ENCODE measurements around the gene UNC79. TPM values are rescaled to one million over a fixed set of nuclear protein-coding genes. Genes with fewer than 3 reads are reported as not detected.
A peak's percentile ranks its signal among the peaks of the same experiment; 100 is the strongest.

Gene UNC79
- total and polyA plus RNA-seq, 2 experiments from 2014 or later, result 0.15 to 0.20 TPM

DNA sequence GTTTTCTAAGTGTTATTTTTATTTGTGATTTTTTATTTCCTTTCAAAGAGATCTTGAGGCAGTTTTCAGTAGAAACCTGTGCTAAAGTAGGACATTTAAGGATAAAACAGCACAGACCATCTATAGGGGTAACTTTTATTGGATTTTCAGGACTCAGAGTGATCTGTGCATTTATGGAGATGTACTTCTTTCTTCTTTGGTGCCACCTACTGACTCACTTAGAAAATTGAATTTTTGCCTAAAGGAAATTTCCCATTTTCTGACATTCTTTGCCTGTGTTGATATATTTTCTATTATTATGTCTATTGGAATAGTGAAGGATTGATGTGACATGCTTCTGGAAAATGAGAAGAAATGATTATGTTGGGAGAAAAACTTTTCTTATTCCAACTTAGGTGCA lies 113.0 kb downstream of the UNC79 start:
- Histone ChIP-seq H3K9me2 (replicated peaks; ENCODE audit: insufficient read depth) (no peaks in the 10 kb centered on the region), H4K20me1 (ENCODE audit: insufficient read depth, poor library complexity, severe bottlenecking) (no peaks in the 10 kb centered on the region), H3K4me2 (no peak overlapping the region), H3K36me3 (replicated peaks; ENCODE audit: insufficient read depth, low read depth) (no peaks in the 10 kb centered on the region), H3K9me3 (ENCODE audit: low read depth) (no peaks in the 10 kb centered on the region), H3K4me1 (ENCODE audit: insufficient read depth) (no peaks in the 10 kb centered on the region), H3K79me2 (no peaks in the 10 kb centered on the region), H3K27me3 (peaks cover 5% of the 10 kb centered on the region), H2AFZ (no peak overlapping the region), H3K27ac (no peak overlapping the region), H3K4me3 (no peak overlapping the region)
- DNase-seq (ENCODE audit: low spot score), result peak; percentile 31
- TF ChIP-seq, protein P1, sequence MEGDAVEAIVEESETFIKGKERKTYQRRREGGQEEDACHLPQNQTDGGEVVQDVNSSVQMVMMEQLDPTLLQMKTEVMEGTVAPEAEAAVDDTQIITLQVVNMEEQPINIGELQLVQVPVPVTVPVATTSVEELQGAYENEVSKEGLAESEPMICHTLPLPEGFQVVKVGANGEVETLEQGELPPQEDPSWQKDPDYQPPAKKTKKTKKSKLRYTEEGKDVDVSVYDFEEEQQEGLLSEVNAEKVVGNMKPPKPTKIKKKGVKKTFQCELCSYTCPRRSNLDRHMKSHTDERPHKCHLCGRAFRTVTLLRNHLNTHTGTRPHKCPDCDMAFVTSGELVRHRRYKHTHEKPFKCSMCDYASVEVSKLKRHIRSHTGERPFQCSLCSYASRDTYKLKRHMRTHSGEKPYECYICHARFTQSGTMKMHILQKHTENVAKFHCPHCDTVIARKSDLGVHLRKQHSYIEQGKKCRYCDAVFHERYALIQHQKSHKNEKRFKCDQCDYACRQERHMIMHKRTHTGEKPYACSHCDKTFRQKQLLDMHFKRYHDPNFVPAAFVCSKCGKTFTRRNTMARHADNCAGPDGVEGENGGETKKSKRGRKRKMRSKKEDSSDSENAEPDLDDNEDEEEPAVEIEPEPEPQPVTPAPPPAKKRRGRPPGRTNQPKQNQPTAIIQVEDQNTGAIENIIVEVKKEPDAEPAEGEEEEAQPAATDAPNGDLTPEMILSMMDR (IDR thresholded peaks at IDR 0.05; ENCODE audit: poor library complexity), result peak; percentile 57
- TF ChIP-seq EZH2 (IDR thresholded peaks at IDR 0.05; ENCODE audit: borderline replicate concordance) (no peak), EZH2phosphoT487 (IDR thresholded peaks at IDR 0.05; ENCODE audit: low read depth, severe bottlenecking, unreplicated experiment) (no peak)

DNA sequence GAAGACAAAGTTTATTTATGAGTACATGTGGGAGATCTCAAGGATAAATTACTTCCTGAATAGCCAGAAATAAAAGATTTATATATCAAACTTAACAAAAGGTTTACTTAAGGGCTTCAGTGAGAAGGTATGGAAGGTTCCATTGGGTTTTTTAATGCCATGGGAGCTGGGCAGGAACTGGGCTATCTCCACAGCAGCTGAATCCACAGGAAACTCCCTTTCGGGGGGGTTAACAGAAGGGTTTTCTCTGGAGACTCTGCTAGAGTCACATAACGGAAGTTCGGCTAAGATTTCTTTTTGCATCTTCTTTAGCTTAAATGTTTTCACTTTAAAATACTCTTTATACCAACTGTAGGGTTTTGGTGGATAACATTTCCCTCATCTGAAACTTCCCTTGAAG lies 113.5 kb downstream of the UNC79 start:
- no peaks in the 10 kb centered on the region for H3K36me3 ChIP-seq (replicated peaks; ENCODE audit: insufficient read depth, low read depth)
- no peaks in the 10 kb centered on the region for H3K79me2 ChIP-seq
- H3K9me2 ChIP-seq (replicated peaks; ENCODE audit: insufficient read depth), result no peaks in the 10 kb centered on the region
- H3K4me1 ChIP-seq (ENCODE audit: insufficient read depth), result no peaks in the 10 kb centered on the region
- TF ChIP-seq EZH2 (IDR thresholded peaks at IDR 0.05; ENCODE audit: borderline replicate concordance), result no peak
- TF ChIP-seq, protein P1 (IDR thresholded peaks at IDR 0.05; ENCODE audit: poor library complexity), result no peak
- no peak for TF ChIP-seq EZH2phosphoT487 (IDR thresholded peaks at IDR 0.05; ENCODE audit: low read depth, severe bottlenecking, unreplicated experiment)
- no peak overlapping the region for H2AFZ ChIP-seq
- no peak overlapping the region for H3K4me3 ChIP-seq
- H3K9me3 ChIP-seq (ENCODE audit: low read depth), result no peaks in the 10 kb centered on the region
- WGBS (ENCODE audit: low lambda C conversion rate, missing lambda C conversion rate), result 79% methylated on average over 3 of the region's 3 CpGs
- peaks cover 5% of the 10 kb centered on the region for H3K27me3 ChIP-seq
- no peak overlapping the region for H3K4me2 ChIP-seq
- DNase-seq (ENCODE audit: low spot score), result no peak
- no peaks in the 10 kb centered on the region for H4K20me1 ChIP-seq (ENCODE audit: insufficient read depth, poor library complexity, severe bottlenecking)
- H3K27ac ChIP-seq, result no peak overlapping the region

DNA sequence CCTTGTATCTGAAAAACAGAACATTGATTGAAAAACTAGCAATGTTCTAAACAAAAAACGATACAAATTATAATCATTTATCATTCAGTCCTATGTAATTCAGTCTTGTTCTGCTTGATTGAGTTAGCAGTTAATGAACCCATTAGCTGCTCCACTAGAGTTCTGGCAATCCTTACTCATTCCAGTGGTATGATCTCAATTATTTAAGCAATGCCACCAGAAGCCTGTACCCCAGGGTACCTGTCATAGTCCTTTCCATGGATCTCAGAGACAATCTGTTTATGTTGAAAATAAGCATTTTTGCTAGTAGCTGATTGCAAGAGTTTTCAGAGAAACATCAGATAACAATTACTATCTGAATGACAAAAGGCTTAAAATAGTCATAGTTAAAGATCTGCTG lies 115.9 kb downstream of the UNC79 start:
- no peak for TF ChIP-seq EZH2 (IDR thresholded peaks at IDR 0.05; ENCODE audit: borderline replicate concordance)
- no peaks in the 10 kb centered on the region for H3K79me2 ChIP-seq
- no peak for DNase-seq (ENCODE audit: low spot score)

DNA sequence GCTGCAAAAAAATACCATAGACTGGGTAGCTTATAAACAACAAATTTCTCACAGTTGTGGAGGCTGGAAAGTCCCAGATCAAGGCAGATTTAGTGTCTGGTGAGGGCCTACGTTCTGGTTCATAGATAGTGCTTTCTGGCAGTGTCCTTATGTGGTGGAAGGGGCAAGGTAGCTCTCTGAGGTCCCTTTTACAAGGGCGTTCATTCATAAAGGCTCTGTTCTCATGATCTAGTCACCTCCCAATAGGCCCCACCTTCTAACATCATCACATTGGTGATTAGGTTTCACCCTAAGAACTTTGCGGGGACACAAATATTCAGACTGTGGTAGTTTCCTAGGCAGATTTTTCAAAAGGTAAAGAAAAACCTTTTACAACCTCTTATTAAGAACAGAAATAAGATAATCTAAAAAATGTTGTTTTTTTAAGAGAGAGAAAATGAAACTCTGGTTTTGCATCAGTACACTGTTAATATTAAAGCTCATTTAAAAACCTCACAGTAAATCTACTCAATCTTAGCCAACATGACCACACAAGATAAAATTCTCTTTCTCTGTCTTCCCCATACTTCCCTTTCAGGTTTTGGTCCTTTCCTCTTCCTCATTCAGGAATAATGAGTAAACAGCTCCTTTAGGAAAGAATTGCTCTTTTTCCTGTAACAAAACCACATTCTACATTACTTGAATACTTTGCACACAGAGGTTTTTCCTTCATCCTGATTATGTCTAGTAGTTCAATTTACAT lies 117.5 kb downstream of the UNC79 start:
- H3K79me2 ChIP-seq, result no peaks in the 10 kb centered on the region
- peaks cover 5% of the 10 kb centered on the region for H3K27me3 ChIP-seq
- H2AFZ ChIP-seq, result no peak overlapping the region
- no peak for DNase-seq (ENCODE audit: low spot score)
- H3K9me2 ChIP-seq (replicated peaks; ENCODE audit: insufficient read depth), result no peaks in the 10 kb centered on the region
- no peak overlapping the region for H3K27ac ChIP-seq
- 87% methylated on average over 3 of the region's 3 CpGs for WGBS (ENCODE audit: low lambda C conversion rate, missing lambda C conversion rate)
- H3K4me3 ChIP-seq, result no peak overlapping the region
- no peaks in the 10 kb centered on the region for H4K20me1 ChIP-seq (ENCODE audit: insufficient read depth, poor library complexity, severe bottlenecking)
- TF ChIP-seq, protein P1 (IDR thresholded peaks at IDR 0.05; ENCODE audit: poor library complexity), result no peak
- TF ChIP-seq EZH2phosphoT487 (IDR thresholded peaks at IDR 0.05; ENCODE audit: low read depth, severe bottlenecking, unreplicated experiment) (no peak), EZH2 (IDR thresholded peaks at IDR 0.05; ENCODE audit: borderline replicate concordance) (no peak)
- H3K9me3 ChIP-seq (ENCODE audit: low read depth), result no peaks in the 10 kb centered on the region
- no peaks in the 10 kb centered on the region for H3K4me1 ChIP-seq (ENCODE audit: insufficient read depth)
- no peaks in the 10 kb centered on the region for H3K36me3 ChIP-seq (replicated peaks; ENCODE audit: insufficient read depth, low read depth)
- no peak overlapping the region for H3K4me2 ChIP-seq

More for the DNA sequence above, 115.9 kb downstream of the UNC79 start:
- H2AFZ ChIP-seq, result no peak overlapping the region
- peaks cover 5% of the 10 kb centered on the region for H3K27me3 ChIP-seq
- no peaks in the 10 kb centered on the region for H3K36me3 ChIP-seq (replicated peaks; ENCODE audit: insufficient read depth, low read depth)
- no peaks in the 10 kb centered on the region for H4K20me1 ChIP-seq (ENCODE audit: insufficient read depth, poor library complexity, severe bottlenecking)
- H3K9me2 ChIP-seq (replicated peaks; ENCODE audit: insufficient read depth), result no peaks in the 10 kb centered on the region
- no peaks in the 10 kb centered on the region for H3K9me3 ChIP-seq (ENCODE audit: low read depth)
- no peak overlapping the region for H3K27ac ChIP-seq
- no peak overlapping the region for H3K4me3 ChIP-seq
- no peaks in the 10 kb centered on the region for H3K4me1 ChIP-seq (ENCODE audit: insufficient read depth)
- H3K4me2 ChIP-seq, result no peak overlapping the region
- 61% methylated on average over 1 of the region's 1 CpG for WGBS (ENCODE audit: low lambda C conversion rate, missing lambda C conversion rate)
